Fibroblast of skin of left quadriceps (primary cell): Measurements from ENCODE around the gene FAM234B.

ENCODE experiments used
- DNase-seq, 2 experiments: peaks; one replicate each; pipeline ENCODE4 v3.0.0-alpha.2; 2013; ENCODE audit warnings: low read depth in 2 of 2

FAM234B gene

GRCh38 chr12:13117029-13117428 lies 72.8 kb downstream of the FAM234B start:
- no peak for DNase-seq

GRCh38 chr12:13119826-13120225 lies 75.6 kb downstream of the FAM234B start:
- DNase-seq: no peak

GRCh38 chr12:13120413-13120812 lies 76.2 kb downstream of the FAM234B start:
- DNase-seq: no peak

- DNase-seq: no peak
Observed at GRCh38 chr12:13121568-13121967, 77.4 kb downstream of the FAM234B start.

- DNase-seq: peak in 1 of 2 experiments; percentile 38
Observed at GRCh38 chr12:13124656-13125505, 80.7 kb downstream of the FAM234B start.

DNA sequence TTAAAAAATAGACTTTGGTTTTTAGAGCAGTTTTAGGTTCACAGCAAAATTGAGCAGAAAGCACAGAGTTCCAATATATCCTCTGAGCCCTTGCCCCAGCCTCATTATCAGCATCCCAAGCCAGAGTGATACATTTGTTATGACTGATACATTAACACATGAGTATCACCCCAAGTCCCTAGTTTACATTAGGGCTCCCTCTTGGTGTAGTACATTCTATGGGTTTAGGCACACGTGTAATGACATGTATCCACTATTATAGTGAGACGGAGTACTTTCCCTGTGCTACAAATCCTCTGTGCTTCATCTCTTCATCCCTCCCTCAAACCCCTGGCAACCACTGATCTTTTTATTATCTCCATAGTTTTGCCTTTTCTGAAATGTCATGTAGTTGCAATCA lies 81.8 kb downstream of the FAM234B start:
- no peak for DNase-seq

DNA sequence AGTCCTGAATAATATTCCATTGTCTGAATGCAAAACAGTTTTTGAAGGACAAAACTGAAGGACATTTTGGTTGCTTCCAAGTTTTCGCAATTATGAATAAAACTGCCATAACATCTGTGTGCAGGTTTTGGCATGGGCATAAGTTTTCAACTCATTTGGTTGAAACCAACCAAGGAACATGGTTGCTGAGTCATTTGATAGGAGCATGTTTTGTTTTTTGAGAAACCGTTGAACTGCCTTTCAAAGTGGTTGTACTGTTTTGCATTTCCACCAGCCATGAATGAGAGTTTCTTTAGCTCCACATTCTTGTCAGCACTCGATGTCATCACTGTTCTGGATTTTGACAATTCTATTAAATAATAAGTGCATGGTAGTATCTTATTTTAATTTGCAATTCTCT lies 82.3 kb downstream of the FAM234B start:
- DNase-seq: no peak

- DNase-seq: no peak
Observed at GRCh38 chr12:13127444-13127843, 83.3 kb downstream of the FAM234B start.

GRCh38 chr12:13128291-13128965 lies 84.2 kb downstream of the FAM234B start:
- peak; percentile 42 to 49 for DNase-seq

DNA sequence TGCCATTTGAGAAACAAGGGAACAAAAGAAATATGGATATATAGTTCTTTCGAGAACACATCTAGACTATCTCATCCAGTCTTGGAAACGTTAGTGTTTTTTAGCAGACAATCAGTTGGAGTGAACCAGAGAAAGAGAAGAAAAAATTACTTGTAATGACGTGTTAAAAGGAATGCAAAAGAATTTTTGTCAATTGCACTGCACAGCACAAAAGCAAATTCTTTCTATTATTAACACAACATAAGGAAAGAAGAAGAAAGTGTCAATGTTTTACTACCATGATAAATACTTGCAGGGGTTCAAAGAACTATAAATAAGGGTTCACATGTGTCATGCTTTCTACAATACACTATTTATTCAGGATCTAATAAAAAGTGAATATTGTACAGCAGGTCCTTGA lies 86.8 kb downstream of the FAM234B start:
- no peak for DNase-seq
